ENCODE results near the gene CYP2U1. TPM values are rescaled to one million over a fixed set of nuclear protein-coding genes. Genes with fewer than 3 reads are reported as not detected.

CYP2U1 gene
- 10 to 100 TPM; 11.9 to 16.1 (median 15.2) TPM for total RNA-seq
- polyA plus RNA-seq = 1 to 10 TPM in 2 of 3 donors, under 1 TPM in 1; 0.69 to 3.0 (median 1.2) TPM

DNA sequence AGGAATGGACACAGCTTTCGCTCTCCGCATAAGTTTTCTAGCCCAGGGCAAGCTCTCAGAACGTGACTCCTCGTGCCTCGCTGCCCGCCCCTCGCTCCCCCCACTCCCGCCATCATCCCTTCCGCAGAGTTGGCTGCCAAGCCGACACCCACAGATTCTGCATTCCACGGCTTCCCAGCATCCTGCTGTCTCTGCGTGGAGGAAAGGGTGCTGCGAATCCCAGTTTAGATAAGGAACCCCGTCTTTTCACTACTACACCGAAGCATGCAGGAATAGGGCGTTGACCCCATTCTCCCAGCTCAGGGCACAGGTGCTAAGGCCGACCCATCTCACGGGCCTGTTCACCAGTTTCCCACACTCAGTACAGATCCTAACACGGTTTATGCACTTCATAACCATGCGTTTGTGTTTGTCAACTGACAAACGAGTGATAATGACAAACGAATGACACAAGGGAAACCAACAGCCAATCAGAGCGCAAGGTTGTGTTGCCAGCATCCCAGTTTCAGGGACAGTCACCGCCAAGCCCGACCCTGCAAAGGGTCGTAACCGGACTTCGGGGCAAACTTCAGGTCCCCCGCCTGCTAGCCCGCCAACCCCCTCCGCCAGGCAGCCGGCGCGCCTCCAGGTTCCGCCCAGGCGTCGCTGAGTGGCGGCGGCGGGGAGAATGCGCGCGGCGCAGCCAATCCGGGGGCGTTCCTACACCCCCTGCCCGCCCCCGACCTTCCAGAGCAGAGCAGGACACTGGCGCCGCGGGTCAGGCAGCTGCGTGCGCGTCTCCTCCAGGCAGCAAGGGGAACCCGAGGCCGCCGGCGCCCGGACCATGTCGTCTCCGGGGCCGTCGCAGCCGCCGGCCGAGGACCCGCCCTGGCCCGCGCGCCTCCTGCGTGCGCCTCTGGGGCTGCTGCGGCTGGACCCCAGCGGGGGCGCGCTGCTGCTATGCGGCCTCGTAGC is at the start of gene CYP2U1:
TSS of gene CYP2U1 (plus strand) at position 729 of the 954 bp plus-strand sequence. CDS start at position 824, 95 bp downstream.
- Histone ChIP-seq H3K27ac (peak within 1 kb of the TSS; percentile 81 to 88 (median 87)), H3K27me3 (no peaks in the 10 kb centered on the region), H3K4me3 (peak within 1 kb of the TSS; percentile 70 to 80 (median 76)), H3K4me1 (peaks cover 0 to 31% (median 18%) of the 10 kb centered on the region in 4 donors), H3K9me3 (no peaks in the 10 kb centered on the region), H3K36me3 (no peaks in the 10 kb centered on the region)
- TF ChIP-seq, protein P1, sequence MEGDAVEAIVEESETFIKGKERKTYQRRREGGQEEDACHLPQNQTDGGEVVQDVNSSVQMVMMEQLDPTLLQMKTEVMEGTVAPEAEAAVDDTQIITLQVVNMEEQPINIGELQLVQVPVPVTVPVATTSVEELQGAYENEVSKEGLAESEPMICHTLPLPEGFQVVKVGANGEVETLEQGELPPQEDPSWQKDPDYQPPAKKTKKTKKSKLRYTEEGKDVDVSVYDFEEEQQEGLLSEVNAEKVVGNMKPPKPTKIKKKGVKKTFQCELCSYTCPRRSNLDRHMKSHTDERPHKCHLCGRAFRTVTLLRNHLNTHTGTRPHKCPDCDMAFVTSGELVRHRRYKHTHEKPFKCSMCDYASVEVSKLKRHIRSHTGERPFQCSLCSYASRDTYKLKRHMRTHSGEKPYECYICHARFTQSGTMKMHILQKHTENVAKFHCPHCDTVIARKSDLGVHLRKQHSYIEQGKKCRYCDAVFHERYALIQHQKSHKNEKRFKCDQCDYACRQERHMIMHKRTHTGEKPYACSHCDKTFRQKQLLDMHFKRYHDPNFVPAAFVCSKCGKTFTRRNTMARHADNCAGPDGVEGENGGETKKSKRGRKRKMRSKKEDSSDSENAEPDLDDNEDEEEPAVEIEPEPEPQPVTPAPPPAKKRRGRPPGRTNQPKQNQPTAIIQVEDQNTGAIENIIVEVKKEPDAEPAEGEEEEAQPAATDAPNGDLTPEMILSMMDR (IDR thresholded peaks at IDR 0.05) = peak in 1 of 4 experiments; percentile 12
- TF ChIP-seq POLR2A (IDR thresholded peaks at IDR 0.05) (peak; percentile 19 to 41), EP300 (IDR thresholded peaks at IDR 0.05) (no peak), POLR2AphosphoS5 (IDR thresholded peaks at IDR 0.05) (peak; percentile 71 to 87 (median 80))
- intact Hi-C loops (cut with DNase I) = loop anchor here (1.0 to 2.0 kb wide), 3 partner anchors 58 to 211 kb away; partner anchors contain the start of genes HADH and PAPSS1
- 2 to 3% methylated on average over 78 of the region's 78 CpGs for WGBS, 2 donors
- DNase-seq = peak; percentile 95

DNA sequence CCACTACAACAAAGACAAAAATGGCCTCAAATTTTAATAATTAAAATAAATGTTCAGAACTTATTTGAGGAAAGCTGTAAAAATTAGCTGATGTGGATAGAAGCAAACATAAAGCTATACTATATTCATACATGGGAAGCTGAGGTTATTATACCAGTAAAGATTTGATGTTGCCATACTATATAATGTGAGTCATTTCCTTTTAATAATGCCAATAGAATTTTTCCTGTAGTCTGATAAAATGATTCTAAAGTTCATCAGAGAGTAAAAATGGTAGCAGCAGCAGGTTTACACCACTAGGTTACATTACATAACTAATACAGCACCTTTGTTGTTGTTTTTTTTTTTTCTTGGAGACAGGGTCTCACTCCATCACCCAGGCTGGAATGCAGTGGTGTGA is 45.5 kb upstream of the CYP2U1 start:
- Histone ChIP-seq H3K4me1 (peaks cover 0 to 13% (median 10%) of the 10 kb centered on the region in 4 donors), H3K27me3 (no peaks in the 10 kb centered on the region), H3K4me3 (no peak overlapping the region), H3K27ac (no peak overlapping the region), H3K9me3 (no peaks in the 10 kb centered on the region), H3K36me3 (no peaks in the 10 kb centered on the region)
- DNase-seq = no peak
- TF ChIP-seq POLR2A (IDR thresholded peaks at IDR 0.05) (no peak), POLR2AphosphoS5 (IDR thresholded peaks at IDR 0.05) (no peak), EP300 (IDR thresholded peaks at IDR 0.05) (no peak)
- TF ChIP-seq, protein P1 (IDR thresholded peaks at IDR 0.05) = no peak
- intact Hi-C loops (cut with DNase I) = no loop called here

DNA sequence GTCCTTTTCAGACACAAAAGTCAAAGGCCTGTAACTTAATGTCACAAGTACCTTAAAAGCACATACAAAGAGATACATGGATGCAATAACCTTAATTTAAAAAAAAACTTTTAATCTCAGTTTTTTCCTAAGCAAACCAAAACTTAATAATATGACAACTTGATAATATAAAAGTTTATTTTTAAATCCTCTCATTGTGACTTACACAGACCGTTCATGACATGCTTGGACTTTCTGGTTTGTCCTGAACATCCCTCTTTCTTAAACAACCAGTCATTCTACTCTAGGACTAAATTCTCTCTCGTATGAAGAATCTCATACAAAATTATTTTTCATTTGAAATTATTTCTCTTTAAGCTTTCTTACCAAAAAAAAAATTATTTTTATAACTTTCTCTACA is 43.1 kb upstream of the CYP2U1 start:
- no peaks in the 10 kb centered on the region for H3K36me3 ChIP-seq
- peaks cover 0 to 17% (median 13%) of the 10 kb centered on the region in 4 donors for H3K4me1 ChIP-seq
- intact Hi-C loops (cut with DNase I) = no loop called here
- DNase-seq = no peak
- 48 to 63% methylated on average over 2 of the region's 2 CpGs for WGBS, 2 donors
- no peak overlapping the region for H3K4me3 ChIP-seq
- H3K9me3 ChIP-seq = no peaks in the 10 kb centered on the region
- no peaks in the 10 kb centered on the region for H3K27me3 ChIP-seq
- TF ChIP-seq POLR2A (IDR thresholded peaks at IDR 0.05) = no peak
- no peak for TF ChIP-seq POLR2AphosphoS5 (IDR thresholded peaks at IDR 0.05)
- H3K27ac ChIP-seq = no peak overlapping the region

DNA sequence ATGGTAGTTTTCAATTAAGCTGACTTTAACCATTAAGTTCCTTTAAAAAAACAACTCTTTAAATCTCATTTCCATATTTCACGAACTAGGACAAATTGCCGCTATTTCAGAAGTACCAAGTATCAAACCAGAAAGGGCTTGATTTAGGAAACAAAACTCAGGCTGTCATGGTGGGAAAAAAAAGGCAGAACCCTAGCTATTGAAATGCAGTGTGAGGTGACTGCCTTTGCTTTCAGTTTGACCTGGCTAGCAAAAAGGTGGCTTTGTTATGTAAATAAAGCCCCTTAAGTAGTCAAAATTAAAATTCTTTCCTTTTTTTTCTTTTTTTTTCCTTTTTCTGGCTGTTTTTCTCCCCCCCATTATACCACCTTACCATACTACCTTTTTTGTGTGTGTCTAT is 40.6 kb upstream of the CYP2U1 start:
- Histone ChIP-seq H3K36me3 (no peaks in the 10 kb centered on the region), H3K4me3 (no peak overlapping the region), H3K27ac (no peak overlapping the region), H3K9me3 (no peaks in the 10 kb centered on the region), H3K4me1 (peaks cover 0 to 29% (median 24%) of the 10 kb centered on the region in 4 donors), H3K27me3 (no peaks in the 10 kb centered on the region)
- WGBS, 2 donors = 96 to 98% methylated on average over 2 of the region's 2 CpGs
- no peak for DNase-seq
- intact Hi-C loops (cut with DNase I) = no loop called here
- TF ChIP-seq EP300 (IDR thresholded peaks at IDR 0.05) (no peak), POLR2AphosphoS5 (IDR thresholded peaks at IDR 0.05) (no peak), POLR2A (IDR thresholded peaks at IDR 0.05) (no peak)
- TF ChIP-seq, protein P1 (IDR thresholded peaks at IDR 0.05) = no peak

DNA sequence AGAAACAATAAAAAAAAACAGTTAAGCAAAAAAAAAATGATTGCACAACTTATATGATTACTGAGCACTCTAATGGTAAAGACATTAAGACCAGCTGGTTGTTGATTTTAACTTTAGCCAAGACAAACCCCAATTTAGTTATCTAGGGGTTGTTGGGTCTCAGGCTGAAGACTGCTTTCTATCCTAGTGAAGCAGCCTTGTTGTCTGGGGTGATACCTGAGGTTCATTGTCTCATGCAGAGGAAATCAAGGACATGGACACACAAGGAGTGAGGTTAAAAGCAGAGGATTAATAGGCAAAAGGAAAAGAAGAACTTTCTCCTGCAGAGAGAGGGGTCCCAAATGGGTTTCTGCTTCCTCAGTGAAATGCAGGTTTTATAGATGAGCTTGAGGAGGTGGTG is 40.0 kb upstream of the CYP2U1 start:
- intact Hi-C loops (cut with DNase I) = no loop called here
- Histone ChIP-seq H3K36me3 (no peaks in the 10 kb centered on the region), H3K9me3 (no peaks in the 10 kb centered on the region), H3K27me3 (no peaks in the 10 kb centered on the region), H3K4me1 (peaks cover 0 to 31% (median 29%) of the 10 kb centered on the region in 4 donors), H3K4me3 (no peak overlapping the region), H3K27ac (no peak overlapping the region)
- TF ChIP-seq POLR2AphosphoS5 (IDR thresholded peaks at IDR 0.05) = no peak
- TF ChIP-seq POLR2A (IDR thresholded peaks at IDR 0.05) = no peak
- TF ChIP-seq EP300 (IDR thresholded peaks at IDR 0.05) = no peak
- TF ChIP-seq, protein P1 (IDR thresholded peaks at IDR 0.05) = no peak
- no peak for DNase-seq
